HCT116 (cell line): ENCODE results near the gene CNBD2. TPM values are rescaled to one million over a fixed set of nuclear protein-coding genes. Genes with fewer than 3 reads are reported as not detected.

Experiments
- ATAC-seq: fragments of 200-7000 bp; cut with Tn5 transposase; 2 replicates; pipeline ENCODE4 v1.9.1; 2020; ENCODE audit warnings: mild to moderate bottlenecking, moderate library complexity
- BruUV-seq: library from RNA; stranded (reverse); fragments of 400-500 nt; replicated peaks from 2 replicates; lab custom pipeline; 2021; lab: Mats Ljungman, UMichigan
- CTCF ChIA-PET: fragments of 300-600 bp; sonication (Branson Sonifier 250); formaldehyde crosslinking; loops from one replicate; lab custom pipeline; 2021; ENCODE audit warnings: antibody characterized with exemption; lab: Charles Lee
- POLR2A ChIA-PET: fragments of 300-600, 350-600 bp; sonication (Branson Sonifier 250); formaldehyde crosslinking; loops from one replicate; lab custom pipeline; 2021; ENCODE audit warnings: antibody characterized with exemption; lab: Charles Lee
- RAD21 ChIA-PET, 2 experiments: fragments of 300-600 bp; sonication (Branson Sonifier 250); formaldehyde crosslinking; loops; one replicate each; lab custom pipeline; 2023; ENCODE audit warnings: low total read pairs in 2 of 2; ENCODE audit not compliant: uncharacterized antibody in 2 of 2, unreplicated experiment in 2 of 2, low non-redundant PET in 1 of 2; lab: Charles Lee
- DNase-seq: peaks from one replicate; pipeline ENCODE4 v3.0.0-alpha.2; 2010; ENCODE audit warnings: low read depth, low spot score
- H2AFZ ChIP-seq: fragments of 200-600 bp; shearing (Covaris generic), sonication (generic); 2 replicates; pipeline ENCODE4 v1.6.1; 2017; ENCODE audit warnings: low read depth, mixed run types, mixed read lengths, antibody characterized with exemption, low read length; ENCODE audit not compliant: poor library complexity, severe bottlenecking
- H3K27ac ChIP-seq: 2 replicates; pipeline ENCODE4 v1.5.1; 2012; ENCODE audit warnings: low read depth, low read length
- H3K27me3 ChIP-seq: fragments of 200-600 bp; sonication (generic); 2 replicates; pipeline ENCODE4 v1.6.1; 2016; ENCODE audit warnings: mixed run types, low read length, mixed read lengths; ENCODE audit not compliant: insufficient read depth
- H3K36me3 ChIP-seq, 2 experiments: fragments of 200-500 bp in 1 of 2; fragments of 200-600 bp in 1 of 2; sonication (Bioruptor generic) in 1 of 2; sonication (generic) in 1 of 2; 2 replicates each; pipeline versions ENCODE4 v1.5.1 to v1.6.1; 2014 to 2016; ENCODE audit warnings: low read length in 2 of 2, inconsistent platforms in 1 of 2, mixed read lengths in 1 of 2, mixed run types in 1 of 2; ENCODE audit not compliant: insufficient read depth in 2 of 2, control insufficient read depth in 1 of 2
- H3K4me1 ChIP-seq, 2 experiments: fragments of 200-600 bp in 1 of 2; sonication (generic) in 1 of 2; 2 replicates each; pipeline versions ENCODE4 v1.5.1 to v1.6.1; 2012 to 2017; ENCODE audit warnings: low read length in 2 of 2, inconsistent platforms in 1 of 2, mild to moderate bottlenecking in 1 of 2, mixed read lengths in 1 of 2, mixed run types in 1 of 2, moderate library complexity in 1 of 2; ENCODE audit not compliant: insufficient read depth in 2 of 2, control insufficient read depth in 1 of 2
- H3K4me2 ChIP-seq: fragments of 200-600 bp; sonication (generic); 2 replicates; pipeline ENCODE4 v1.6.1; 2017; ENCODE audit warnings: mixed run types, low read length, mixed read lengths
- H3K4me3 ChIP-seq, 2 experiments: fragments of 200-600 bp in 1 of 2; sonication (generic) in 1 of 2; replicated peaks in 1 of 2; 2 replicates each; pipeline ENCODE4 v1.5.1; 2011 to 2016; ENCODE audit warnings: low read length in 2 of 2, control low read depth in 1 of 2, low read depth in 1 of 2, mild to moderate bottlenecking in 1 of 2, mixed read lengths in 1 of 2, mixed run types in 1 of 2
- H3K79me2 ChIP-seq: fragments of 200-600 bp; sonication (generic); 2 replicates; pipeline ENCODE4 v1.6.1; 2017; ENCODE audit warnings: mild to moderate bottlenecking, mixed run types, low read length, moderate library complexity, mixed read lengths; ENCODE audit not compliant: insufficient read depth
- H3K9ac ChIP-seq: fragments of 200-600 bp; sonication (generic); 2 replicates; pipeline ENCODE4 v1.6.1; 2016; ENCODE audit warnings: low read length, mixed read lengths
- H3K9me2 ChIP-seq: fragments of 200-600 bp; sonication (generic), shearing (Covaris generic); 2 replicates; pipeline ENCODE4 v1.6.1; 2017; ENCODE audit warnings: mixed run types, mild to moderate bottlenecking, moderate library complexity; ENCODE audit not compliant: insufficient read depth
- H3K9me3 ChIP-seq, 2 experiments: fragments of 200-500 bp in 1 of 2; fragments of 200-600 bp in 1 of 2; sonication (Bioruptor generic) in 1 of 2; sonication (generic) in 1 of 2; 2 replicates each; pipeline ENCODE4 v1.6.1; 2014 to 2017; ENCODE audit warnings: low read length in 2 of 2, mixed read lengths in 2 of 2, inconsistent platforms in 1 of 2, low read depth in 1 of 2, mild to moderate bottlenecking in 1 of 2, mixed run types in 1 of 2, moderate library complexity in 1 of 2; ENCODE audit not compliant: control insufficient read depth in 1 of 2, insufficient read depth in 1 of 2
- H4K20me1 ChIP-seq: fragments of 200-600 bp; sonication (generic), shearing (Covaris generic); 2 replicates; pipeline ENCODE4 v1.6.1; 2017; ENCODE audit warnings: mixed run types, mild to moderate bottlenecking, moderate library complexity; ENCODE audit not compliant: insufficient read depth
- CBX3 ChIP-seq: IDR thresholded peaks from 2 replicates; pipeline ENCODE4 v1.6.1; 2012; ENCODE audit warnings: low read depth
- CTCF ChIP-seq, 3 experiments: fragments of 200-600 bp in 1 of 3; sonication (generic) in 1 of 3; IDR thresholded peaks in 2 of 3; conservative IDR thresholded peaks in 1 of 3; 2 replicates each; pipeline ENCODE4 v1.5.1; 2012 to 2017; ENCODE audit warnings: low read depth in 2 of 3, low read length in 2 of 3, antibody characterized with exemption in 1 of 3, borderline replicate concordance in 1 of 3, control low read depth in 1 of 3, mild to moderate bottlenecking in 1 of 3, mixed read lengths in 1 of 3, mixed run types in 1 of 3, moderate library complexity in 1 of 3; ENCODE audit not compliant: insufficient read depth in 1 of 3
- ELF1 ChIP-seq: IDR thresholded peaks from 2 replicates; pipeline ENCODE4 v1.6.1; 2012; ENCODE audit warnings: low read depth, borderline replicate concordance
- EZH2 ChIP-seq: fragments of 200-600 bp; sonication (generic); IDR thresholded peaks from 2 replicates; pipeline ENCODE4 v1.6.1; 2017; ENCODE audit warnings: antibody characterized with exemption, mixed run types
- EZH2phosphoT487 ChIP-seq: fragments of 200-600 bp; IDR thresholded peaks from 2 replicates; pipeline ENCODE4 v1.6.1; 2018; ENCODE audit warnings: antibody characterized with exemption, borderline replicate concordance
- JUND ChIP-seq: IDR thresholded peaks from 2 replicates; pipeline ENCODE4 v1.6.1; 2012
- POLR2A ChIP-seq: IDR thresholded peaks from 2 replicates; pipeline ENCODE4 v1.7.0; 2011; ENCODE audit warnings: borderline replicate concordance; ENCODE audit not compliant: insufficient read depth, insufficient read length; ENCODE audit errors: extremely low read depth
- POLR2AphosphoS5 ChIP-seq: IDR thresholded peaks from 2 replicates; pipeline ENCODE4 v1.6.1; 2011; ENCODE audit warnings: mild to moderate bottlenecking, low read depth, low read length, moderate library complexity
- RAD21 ChIP-seq: IDR thresholded peaks from 2 replicates; pipeline ENCODE4 v1.6.1; 2012; ENCODE audit warnings: low read depth, mild to moderate bottlenecking
- REST ChIP-seq: IDR thresholded peaks from 2 replicates; pipeline ENCODE4 v1.6.1; 2012; ENCODE audit warnings: low read depth
- SIN3A ChIP-seq: IDR thresholded peaks from 2 replicates; pipeline ENCODE4 v1.6.1; 2012; ENCODE audit warnings: low read depth
- SP1 ChIP-seq: IDR thresholded peaks from 2 replicates; pipeline ENCODE4 v1.6.1; 2012; ENCODE audit warnings: low read depth
- YY1 ChIP-seq: IDR thresholded peaks from 2 replicates; pipeline ENCODE4 v1.6.1; 2011; ENCODE audit warnings: low read length, low read depth, moderate library complexity, mild to moderate bottlenecking; ENCODE audit not compliant: insufficient replicate concordance; ENCODE audit errors: extremely low read depth
- ZBTB33 ChIP-seq: IDR thresholded peaks from 2 replicates; pipeline ENCODE4 v1.6.1; 2011; ENCODE audit warnings: mild to moderate bottlenecking, low read length, moderate library complexity; ENCODE audit not compliant: insufficient replicate concordance; ENCODE audit errors: extremely low read depth
- ZFX ChIP-seq: fragments of 450-650 bp; IDR thresholded peaks from 2 replicates; pipeline ENCODE4 v1.6.1; 2017
- intact Hi-C: fragments of 100-400 bp; cut with micrococcal nuclease; formaldehyde crosslinking; loops from 2 replicates; pipeline ENCODE4 v1.10.0; 2022
- total RNA-seq: library from RNA; stranded (reverse); gene quantifications from one replicate; pipeline ENCODE4 v1.2.1, GENCODE V29; 2021; ENCODE audit not compliant: unreplicated experiment
- TF ChIP-seq, protein P1 (sequence below): IDR thresholded peaks from 2 replicates; pipeline ENCODE4 v1.6.1; 2012
- TF ChIP-seq, protein P2 (sequence below): IDR thresholded peaks from 2 replicates; pipeline ENCODE4 v1.6.1; 2012

The CNBD2 gene
- total RNA-seq, 1 experiment from 2014 or later: 3.1 TPM

- H3K4me2 ChIP-seq: peak overlapping the region; percentile 85
- no peak overlapping the region for H2AFZ ChIP-seq
- BruUV-seq: no TSS peak
- H4K20me1 ChIP-seq: no peaks in the 10 kb centered on the region
- CTCF ChIA-PET: interaction anchor here (1.9 to 4.8 kb wide), 4 partner anchors 10 to 186 kb away, joined by 15 to 52 read pairs (median 34); no protein-coding TSS in a partner anchor
- peaks cover 6 to 29% of the 10 kb centered on the region in 2 experiments; a peak in 3 of 4 replicates for H3K4me1 ChIP-seq
- H3K9ac ChIP-seq: peak overlapping the region; percentile 96
- H3K9me3 ChIP-seq: no peaks in the 10 kb centered on the region
- POLR2A ChIA-PET: interaction anchor here (1.0 to 3.2 kb wide), 4 partner anchors 40 to 211 kb away, joined by 3 to 23 read pairs (median 4); partner anchors contain the start of gene RBM39
- H3K36me3 ChIP-seq: no peaks in the 10 kb centered on the region
- peaks cover 18% of the 10 kb centered on the region for H3K79me2 ChIP-seq
- H3K4me3 ChIP-seq: peak overlapping the region; percentile 96
- H3K9me2 ChIP-seq: no peaks in the 10 kb centered on the region
- peak overlapping the region; percentile 99 for H3K27ac ChIP-seq
- H3K27me3 ChIP-seq: no peaks in the 10 kb centered on the region
- DNase-seq (no peak), ATAC-seq (no peak)
- intact Hi-C loops: loop anchor here (10.0 kb wide), 1 partner anchor 208 kb away; the partner anchor contains the start of gene RBM39
- RAD21 ChIA-PET: no interaction called here
- TF ChIP-seq POLR2AphosphoS5 (no peak), RAD21 (no peak), SP1 (no peak), REST (no peak), EZH2 (no peak), JUND (no peak), CBX3 (no peak), CTCF (IDR thresholded peaks at IDR 0.05 in 2 of 3, conservative IDR thresholded peaks at IDR 0.05 in 1 of 3; ENCODE audit: borderline replicate concordance in 1 of 3, insufficient read depth in 1 of 3, low read depth in 2 of 3, low read length in 2 of 3) (no peak), ZFX (no peak), YY1 (no peak), EZH2phosphoT487 (no peak), POLR2A (no peak), ZBTB33 (no peak), SIN3A (no peak), ELF1 (no peak)
- TF ChIP-seq, protein P1, sequence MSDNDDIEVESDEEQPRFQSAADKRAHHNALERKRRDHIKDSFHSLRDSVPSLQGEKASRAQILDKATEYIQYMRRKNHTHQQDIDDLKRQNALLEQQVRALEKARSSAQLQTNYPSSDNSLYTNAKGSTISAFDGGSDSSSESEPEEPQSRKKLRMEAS: no peak
- TF ChIP-seq, protein P2, sequence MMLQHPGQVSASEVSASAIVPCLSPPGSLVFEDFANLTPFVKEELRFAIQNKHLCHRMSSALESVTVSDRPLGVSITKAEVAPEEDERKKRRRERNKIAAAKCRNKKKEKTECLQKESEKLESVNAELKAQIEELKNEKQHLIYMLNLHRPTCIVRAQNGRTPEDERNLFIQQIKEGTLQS: no peak
Observed at GRCh38 chr20:35952480-35953386, 15.7 kb upstream of the CNBD2 start.
